A673 (cell line): Measurements from ENCODE around the gene FAM180A.

Experiments
- EZH2 ChIP-seq: fragments of 200-600 bp; sonication (generic); IDR thresholded peaks from 2 replicates; pipeline ENCODE4 v1.6.1; 2017; ENCODE audit warnings: borderline replicate concordance, low read depth, mild to moderate bottlenecking, mixed read lengths, antibody characterized with exemption, low read length; ENCODE audit not compliant: poor library complexity, severe bottlenecking
- TF ChIP-seq, protein P1 (sequence below): fragments of 300-800, 200-600 bp; sonication (generic); conservative IDR thresholded peaks from 2 replicates; pipeline ENCODE4 v1.5.1; 2017; ENCODE audit warnings: low read depth, mild to moderate bottlenecking, antibody characterized with exemption, low read length, moderate library complexity, mixed read lengths

DNA sequence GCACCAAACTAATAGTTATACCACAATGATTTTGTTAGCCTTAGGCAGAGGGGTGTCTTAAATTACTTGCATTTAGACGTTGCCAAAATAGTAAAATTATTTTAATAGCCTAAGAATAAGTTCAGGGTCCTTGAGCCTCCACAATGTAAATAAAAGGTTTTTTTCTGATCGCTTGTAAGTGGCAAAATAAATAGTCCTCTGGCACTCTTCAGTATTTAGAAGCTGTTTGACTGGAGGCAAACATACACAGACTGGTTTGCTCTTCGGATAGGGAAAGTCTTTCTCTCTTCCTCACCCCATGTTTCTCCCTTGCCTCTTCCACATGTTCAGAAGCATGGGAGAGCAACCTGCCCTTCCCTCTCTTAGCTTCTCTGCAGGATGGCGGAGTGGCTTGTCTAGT, 49.5 kb upstream of the FAM180A start:
- TF ChIP-seq, protein P1, sequence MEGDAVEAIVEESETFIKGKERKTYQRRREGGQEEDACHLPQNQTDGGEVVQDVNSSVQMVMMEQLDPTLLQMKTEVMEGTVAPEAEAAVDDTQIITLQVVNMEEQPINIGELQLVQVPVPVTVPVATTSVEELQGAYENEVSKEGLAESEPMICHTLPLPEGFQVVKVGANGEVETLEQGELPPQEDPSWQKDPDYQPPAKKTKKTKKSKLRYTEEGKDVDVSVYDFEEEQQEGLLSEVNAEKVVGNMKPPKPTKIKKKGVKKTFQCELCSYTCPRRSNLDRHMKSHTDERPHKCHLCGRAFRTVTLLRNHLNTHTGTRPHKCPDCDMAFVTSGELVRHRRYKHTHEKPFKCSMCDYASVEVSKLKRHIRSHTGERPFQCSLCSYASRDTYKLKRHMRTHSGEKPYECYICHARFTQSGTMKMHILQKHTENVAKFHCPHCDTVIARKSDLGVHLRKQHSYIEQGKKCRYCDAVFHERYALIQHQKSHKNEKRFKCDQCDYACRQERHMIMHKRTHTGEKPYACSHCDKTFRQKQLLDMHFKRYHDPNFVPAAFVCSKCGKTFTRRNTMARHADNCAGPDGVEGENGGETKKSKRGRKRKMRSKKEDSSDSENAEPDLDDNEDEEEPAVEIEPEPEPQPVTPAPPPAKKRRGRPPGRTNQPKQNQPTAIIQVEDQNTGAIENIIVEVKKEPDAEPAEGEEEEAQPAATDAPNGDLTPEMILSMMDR, result no peak
- no peak for TF ChIP-seq EZH2
